ENCODE measurements around the gene PPM1H.

Gene PPM1H

DNA sequence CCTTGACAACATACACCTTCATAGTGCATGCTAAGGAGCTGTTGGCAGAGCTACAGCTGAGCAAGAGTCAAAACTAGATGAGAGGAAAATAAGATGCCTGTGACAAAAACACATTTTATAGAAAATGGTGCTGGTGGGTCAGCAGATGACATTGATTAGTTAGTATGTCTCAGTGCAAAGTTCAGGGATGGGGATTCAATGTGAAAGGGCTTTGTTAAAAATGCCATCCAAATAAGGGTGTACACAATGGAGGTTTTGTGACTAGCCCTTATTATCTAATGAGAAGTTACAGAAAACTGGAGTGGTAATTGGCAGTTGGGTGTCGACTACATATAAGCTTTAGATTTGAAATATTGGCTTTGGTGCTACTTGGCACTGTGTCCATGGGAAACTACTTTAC lies 299.3 kb downstream of the PPM1H start (continued):
- TF ChIP-seq, protein P1, sequence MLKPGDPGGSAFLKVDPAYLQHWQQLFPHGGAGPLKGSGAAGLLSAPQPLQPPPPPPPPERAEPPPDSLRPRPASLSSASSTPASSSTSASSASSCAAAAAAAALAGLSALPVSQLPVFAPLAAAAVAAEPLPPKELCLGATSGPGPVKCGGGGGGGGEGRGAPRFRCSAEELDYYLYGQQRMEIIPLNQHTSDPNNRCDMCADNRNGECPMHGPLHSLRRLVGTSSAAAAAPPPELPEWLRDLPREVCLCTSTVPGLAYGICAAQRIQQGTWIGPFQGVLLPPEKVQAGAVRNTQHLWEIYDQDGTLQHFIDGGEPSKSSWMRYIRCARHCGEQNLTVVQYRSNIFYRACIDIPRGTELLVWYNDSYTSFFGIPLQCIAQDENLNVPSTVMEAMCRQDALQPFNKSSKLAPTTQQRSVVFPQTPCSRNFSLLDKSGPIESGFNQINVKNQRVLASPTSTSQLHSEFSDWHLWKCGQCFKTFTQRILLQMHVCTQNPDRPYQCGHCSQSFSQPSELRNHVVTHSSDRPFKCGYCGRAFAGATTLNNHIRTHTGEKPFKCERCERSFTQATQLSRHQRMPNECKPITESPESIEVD (tag by site-specific recombination; IDR thresholded peaks at IDR 0.05), result no peak
- TF ChIP-seq ZNF610 (tag by site-specific recombination; IDR thresholded peaks at IDR 0.05; ENCODE audit: borderline replicate concordance) (no peak), ZNF677 (tag by site-specific recombination; IDR thresholded peaks at IDR 0.05) (no peak), ZNF175 (tag by site-specific recombination; IDR thresholded peaks at IDR 0.05) (no peak), ZNF707 (tag by site-specific recombination; IDR thresholded peaks at IDR 0.05) (no peak), ZNF837 (tag by site-specific recombination; IDR thresholded peaks at IDR 0.05) (no peak)
- TF ChIP-seq, protein P2, sequence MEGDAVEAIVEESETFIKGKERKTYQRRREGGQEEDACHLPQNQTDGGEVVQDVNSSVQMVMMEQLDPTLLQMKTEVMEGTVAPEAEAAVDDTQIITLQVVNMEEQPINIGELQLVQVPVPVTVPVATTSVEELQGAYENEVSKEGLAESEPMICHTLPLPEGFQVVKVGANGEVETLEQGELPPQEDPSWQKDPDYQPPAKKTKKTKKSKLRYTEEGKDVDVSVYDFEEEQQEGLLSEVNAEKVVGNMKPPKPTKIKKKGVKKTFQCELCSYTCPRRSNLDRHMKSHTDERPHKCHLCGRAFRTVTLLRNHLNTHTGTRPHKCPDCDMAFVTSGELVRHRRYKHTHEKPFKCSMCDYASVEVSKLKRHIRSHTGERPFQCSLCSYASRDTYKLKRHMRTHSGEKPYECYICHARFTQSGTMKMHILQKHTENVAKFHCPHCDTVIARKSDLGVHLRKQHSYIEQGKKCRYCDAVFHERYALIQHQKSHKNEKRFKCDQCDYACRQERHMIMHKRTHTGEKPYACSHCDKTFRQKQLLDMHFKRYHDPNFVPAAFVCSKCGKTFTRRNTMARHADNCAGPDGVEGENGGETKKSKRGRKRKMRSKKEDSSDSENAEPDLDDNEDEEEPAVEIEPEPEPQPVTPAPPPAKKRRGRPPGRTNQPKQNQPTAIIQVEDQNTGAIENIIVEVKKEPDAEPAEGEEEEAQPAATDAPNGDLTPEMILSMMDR (tag by site-specific recombination; IDR thresholded peaks at IDR 0.05), result no peak

DNA sequence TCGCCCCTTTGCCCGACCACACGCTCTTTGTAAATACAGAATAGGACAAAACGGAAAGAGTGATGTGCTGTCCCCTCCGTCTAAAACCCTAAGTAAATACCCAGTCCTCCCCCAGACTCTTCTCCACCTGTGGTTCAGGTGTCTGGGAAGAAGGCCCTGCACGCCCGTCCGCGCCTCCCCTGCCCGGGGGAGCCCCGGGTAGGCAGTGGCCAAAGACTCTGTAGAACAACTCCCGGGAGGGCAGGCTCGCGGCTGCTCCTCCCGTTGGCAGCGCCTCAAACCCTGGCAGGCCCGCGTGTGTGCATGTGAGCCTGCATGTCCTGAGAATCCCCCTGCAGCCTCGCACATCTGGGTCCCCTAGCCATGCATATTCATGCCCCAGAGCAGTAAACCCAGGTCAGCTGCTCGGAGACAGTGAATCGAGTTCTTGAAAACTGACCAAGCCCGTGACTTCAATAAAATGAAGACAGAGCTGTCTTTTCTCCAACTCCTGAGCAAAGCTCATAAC lies 302.5 kb downstream of the PPM1H start:
- H3K4me1 ChIP-seq (ENCODE audit: control insufficient read depth, insufficient read depth, low read length), result no peaks in the 10 kb centered on the region; the same call in 1 of the 2 replicates
- H3K9me3 ChIP-seq (ENCODE audit: control insufficient read depth, insufficient read depth, low read depth, low read length), result no peaks in the 10 kb centered on the region
- H3K4me3 ChIP-seq (ENCODE audit: low read depth, low read length), result peak overlapping the region; percentile 23
- POLR2A ChIA-PET, result no interaction called here
- H3K27ac ChIP-seq (ENCODE audit: extremely low read depth, low read depth, low read length), result peak overlapping the region; percentile 40; the same call in 1 of the 2 replicates
- no peaks in the 10 kb centered on the region for H3K36me3 ChIP-seq (ENCODE audit: control insufficient read depth in 2 of 2, insufficient read depth in 1 of 2, low read length in 2 of 2)
- CTCF ChIA-PET, result interaction anchor here (1.6 kb wide), 1 partner anchor 436 kb away, joined by 5 read pairs; no protein-coding TSS in a partner anchor
- TF ChIP-seq, protein P3, sequence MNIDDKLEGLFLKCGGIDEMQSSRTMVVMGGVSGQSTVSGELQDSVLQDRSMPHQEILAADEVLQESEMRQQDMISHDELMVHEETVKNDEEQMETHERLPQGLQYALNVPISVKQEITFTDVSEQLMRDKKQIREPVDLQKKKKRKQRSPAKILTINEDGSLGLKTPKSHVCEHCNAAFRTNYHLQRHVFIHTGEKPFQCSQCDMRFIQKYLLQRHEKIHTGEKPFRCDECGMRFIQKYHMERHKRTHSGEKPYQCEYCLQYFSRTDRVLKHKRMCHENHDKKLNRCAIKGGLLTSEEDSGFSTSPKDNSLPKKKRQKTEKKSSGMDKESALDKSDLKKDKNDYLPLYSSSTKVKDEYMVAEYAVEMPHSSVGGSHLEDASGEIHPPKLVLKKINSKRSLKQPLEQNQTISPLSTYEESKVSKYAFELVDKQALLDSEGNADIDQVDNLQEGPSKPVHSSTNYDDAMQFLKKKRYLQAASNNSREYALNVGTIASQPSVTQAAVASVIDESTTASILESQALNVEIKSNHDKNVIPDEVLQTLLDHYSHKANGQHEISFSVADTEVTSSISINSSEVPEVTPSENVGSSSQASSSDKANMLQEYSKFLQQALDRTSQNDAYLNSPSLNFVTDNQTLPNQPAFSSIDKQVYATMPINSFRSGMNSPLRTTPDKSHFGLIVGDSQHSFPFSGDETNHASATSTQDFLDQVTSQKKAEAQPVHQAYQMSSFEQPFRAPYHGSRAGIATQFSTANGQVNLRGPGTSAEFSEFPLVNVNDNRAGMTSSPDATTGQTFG (tag by site-specific recombination; IDR thresholded peaks at IDR 0.05; ENCODE audit: borderline replicate concordance), result no peak
- TF ChIP-seq ZNF239 (tag by site-specific recombination; IDR thresholded peaks at IDR 0.05) (no peak), ZNF350 (tag by site-specific recombination; IDR thresholded peaks at IDR 0.05) (no peak), ZNF549 (tag by site-specific recombination; IDR thresholded peaks at IDR 0.05) (no peak), ZFHX2 (tag by site-specific recombination; conservative IDR thresholded peaks at IDR 0.05) (0 out of 2 replicates have a peak, but pooled peaks have one; percentile 1), ZNF510 (tag by site-specific recombination; IDR thresholded peaks at IDR 0.05; ENCODE audit: insufficient replicate concordance) (no peak), TCF7L2 (IDR thresholded peaks at IDR 0.05; ENCODE audit: borderline replicate concordance, low read depth, low read length) (no peak), ZBTB20 (tag by site-specific recombination; IDR thresholded peaks at IDR 0.05) (peak; percentile 55; the same call in 1 of the 2 replicates), ZNF302 (tag by site-specific recombination; IDR thresholded peaks at IDR 0.05; ENCODE audit: low read depth) (no peak), GLIS1 (tag by site-specific recombination; IDR thresholded peaks at IDR 0.05) (peak; percentile 65), ZNF707 (tag by site-specific recombination; IDR thresholded peaks at IDR 0.05) (no peak), ZNF561 (tag by site-specific recombination; IDR thresholded peaks at IDR 0.05; ENCODE audit: borderline replicate concordance) (no peak), ZXDB (tag by site-specific recombination; IDR thresholded peaks at IDR 0.05) (no peak), ZFP3 (tag by site-specific recombination; IDR thresholded peaks at IDR 0.05; ENCODE audit: low read depth) (no peak), ZNF24 (tag by site-specific recombination; IDR thresholded peaks at IDR 0.05) (peak; percentile 20; the same call in 1 of the 2 replicates)
- TF ChIP-seq, protein P4, sequence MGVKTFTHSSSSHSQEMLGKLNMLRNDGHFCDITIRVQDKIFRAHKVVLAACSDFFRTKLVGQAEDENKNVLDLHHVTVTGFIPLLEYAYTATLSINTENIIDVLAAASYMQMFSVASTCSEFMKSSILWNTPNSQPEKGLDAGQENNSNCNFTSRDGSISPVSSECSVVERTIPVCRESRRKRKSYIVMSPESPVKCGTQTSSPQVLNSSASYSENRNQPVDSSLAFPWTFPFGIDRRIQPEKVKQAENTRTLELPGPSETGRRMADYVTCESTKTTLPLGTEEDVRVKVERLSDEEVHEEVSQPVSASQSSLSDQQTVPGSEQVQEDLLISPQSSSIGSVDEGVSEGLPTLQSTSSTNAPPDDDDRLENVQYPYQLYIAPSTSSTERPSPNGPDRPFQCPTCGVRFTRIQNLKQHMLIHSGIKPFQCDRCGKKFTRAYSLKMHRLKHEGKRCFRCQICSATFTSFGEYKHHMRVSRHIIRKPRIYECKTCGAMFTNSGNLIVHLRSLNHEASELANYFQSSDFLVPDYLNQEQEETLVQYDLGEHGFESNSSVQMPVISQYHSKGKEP (tag by site-specific recombination; IDR thresholded peaks at IDR 0.05), result peak; percentile 77; the same call in 1 of the 2 replicates
- TF ChIP-seq, protein P5, sequence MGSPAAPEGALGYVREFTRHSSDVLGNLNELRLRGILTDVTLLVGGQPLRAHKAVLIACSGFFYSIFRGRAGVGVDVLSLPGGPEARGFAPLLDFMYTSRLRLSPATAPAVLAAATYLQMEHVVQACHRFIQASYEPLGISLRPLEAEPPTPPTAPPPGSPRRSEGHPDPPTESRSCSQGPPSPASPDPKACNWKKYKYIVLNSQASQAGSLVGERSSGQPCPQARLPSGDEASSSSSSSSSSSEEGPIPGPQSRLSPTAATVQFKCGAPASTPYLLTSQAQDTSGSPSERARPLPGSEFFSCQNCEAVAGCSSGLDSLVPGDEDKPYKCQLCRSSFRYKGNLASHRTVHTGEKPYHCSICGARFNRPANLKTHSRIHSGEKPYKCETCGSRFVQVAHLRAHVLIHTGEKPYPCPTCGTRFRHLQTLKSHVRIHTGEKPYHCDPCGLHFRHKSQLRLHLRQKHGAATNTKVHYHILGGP (tag by site-specific recombination; IDR thresholded peaks at IDR 0.05), result no peak
- TF ChIP-seq, protein P6, sequence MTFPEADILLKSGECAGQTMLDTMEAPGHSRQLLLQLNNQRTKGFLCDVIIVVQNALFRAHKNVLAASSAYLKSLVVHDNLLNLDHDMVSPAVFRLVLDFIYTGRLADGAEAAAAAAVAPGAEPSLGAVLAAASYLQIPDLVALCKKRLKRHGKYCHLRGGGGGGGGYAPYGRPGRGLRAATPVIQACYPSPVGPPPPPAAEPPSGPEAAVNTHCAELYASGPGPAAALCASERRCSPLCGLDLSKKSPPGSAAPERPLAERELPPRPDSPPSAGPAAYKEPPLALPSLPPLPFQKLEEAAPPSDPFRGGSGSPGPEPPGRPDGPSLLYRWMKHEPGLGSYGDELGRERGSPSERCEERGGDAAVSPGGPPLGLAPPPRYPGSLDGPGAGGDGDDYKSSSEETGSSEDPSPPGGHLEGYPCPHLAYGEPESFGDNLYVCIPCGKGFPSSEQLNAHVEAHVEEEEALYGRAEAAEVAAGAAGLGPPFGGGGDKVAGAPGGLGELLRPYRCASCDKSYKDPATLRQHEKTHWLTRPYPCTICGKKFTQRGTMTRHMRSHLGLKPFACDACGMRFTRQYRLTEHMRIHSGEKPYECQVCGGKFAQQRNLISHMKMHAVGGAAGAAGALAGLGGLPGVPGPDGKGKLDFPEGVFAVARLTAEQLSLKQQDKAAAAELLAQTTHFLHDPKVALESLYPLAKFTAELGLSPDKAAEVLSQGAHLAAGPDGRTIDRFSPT (tag by site-specific recombination; IDR thresholded peaks at IDR 0.05), result peak; percentile 32; the same call in 1 of the 2 replicates
